Activated CD8-positive, alpha-beta T cell treated with anti-CD3 and anti-CD28 coated beads, Interleukin-2, amount 10 ng/mL, durations not matched to agents 7 days and 5 days (primary cell): ENCODE results near the gene FXYD5. TPM values are rescaled to one million over a fixed set of nuclear protein-coding genes. Genes with fewer than 3 reads are reported as not detected.

Source experiments
- ATAC-seq: fragments of 150-1000 bp; cut with Tn5 transposase; one replicate; pipeline ENCODE4 v1.10.0; 2021; ENCODE audit warnings: moderate library complexity
- CTCF ChIA-PET: fragments of 350-600 bp; sonication (Branson Sonifier 250); formaldehyde crosslinking; loops from one replicate; lab custom pipeline; 2021; ENCODE audit warnings: antibody characterized with exemption; lab: Charles Lee
- POLR2A ChIA-PET: fragments of 350-600 bp; sonication (Branson Sonifier 250); formaldehyde crosslinking; loops from one replicate; lab custom pipeline; 2021; ENCODE audit warnings: antibody characterized with exemption; lab: Charles Lee
- DNase-seq: peaks from one replicate; pipeline ENCODE4 v3.0.0-alpha.2; 2020
- H3K27ac Mint-ChIP-seq: one replicate; pipeline ENCODE4 v1.8.0; 2021; ENCODE audit warnings: mild to moderate bottlenecking, mixed read lengths
- H3K27me3 Mint-ChIP-seq: one replicate; pipeline ENCODE4 v1.8.0; 2021; ENCODE audit warnings: low read depth, mixed read lengths
- H3K36me3 Mint-ChIP-seq: one replicate; pipeline ENCODE4 v1.8.0; 2021; ENCODE audit warnings: low read depth, mixed read lengths
- H3K4me1 Mint-ChIP-seq: one replicate; pipeline ENCODE4 v1.8.0; 2021; ENCODE audit warnings: low read depth, mixed read lengths
- H3K4me3 Mint-ChIP-seq: one replicate; pipeline ENCODE4 v1.8.0; 2021; ENCODE audit warnings: mild to moderate bottlenecking, mixed read lengths
- H3K9me3 Mint-ChIP-seq: one replicate; pipeline ENCODE4 v1.8.0; 2022; ENCODE audit warnings: mixed read lengths; ENCODE audit not compliant: insufficient read depth
- total RNA-seq, 2 experiments: library from RNA; stranded (reverse); gene quantifications; one replicate each; pipeline ENCODE4 v1.2.3, GENCODE V29; 2021

The FXYD5 gene
- total RNA-seq, 2 experiments from 2014 or later, result 338 to 384 TPM

GRCh38 chr19:35161434-35161743 lies 6.9 kb downstream of the FXYD5 start:
- ATAC-seq (no peak), DNase-seq (no peak)
- H3K27me3 Mint-ChIP-seq, result no peaks in the 10 kb centered on the region
- H3K27ac Mint-ChIP-seq, result peak overlapping the region; percentile 19
- no peak overlapping the region for H3K4me3 Mint-ChIP-seq
- peaks cover 24% of the 10 kb centered on the region for H3K9me3 Mint-ChIP-seq
- H3K4me1 Mint-ChIP-seq, result peaks cover 44% of the 10 kb centered on the region
- ChIA-PET CTCF (interaction anchor here (0.9 to 1.2 kb wide), 2 partner anchors 11 to 20 kb away, joined by 3 to 4 read pairs; no protein-coding TSS in a partner anchor), POLR2A (interaction anchor here (0.9 to 1.2 kb wide), 3 partner anchors 9 to 42 kb away, joined by 3 read pairs; no protein-coding TSS in a partner anchor)
- H3K36me3 Mint-ChIP-seq, result peaks cover 99% of the 10 kb centered on the region

- DNase-seq (no peak), ATAC-seq (no peak)
- Mint-ChIP-seq H3K36me3 (peaks cover 99% of the 10 kb centered on the region), H3K4me1 (peaks cover 45% of the 10 kb centered on the region), H3K27ac (no peak overlapping the region), H3K9me3 (peaks cover 24% of the 10 kb centered on the region), H3K27me3 (no peaks in the 10 kb centered on the region), H3K4me3 (no peak overlapping the region)
- POLR2A ChIA-PET, result interaction anchor here (1.6 kb wide), 1 partner anchor 8 kb away, joined by 5 read pairs; the partner anchor contains the start of gene FXYD5
- CTCF ChIA-PET, result interaction anchor here (1.0 to 1.2 kb wide), 2 partner anchors 9 to 21 kb away, joined by 4 to 5 read pairs; partner anchors contain the start of gene FXYD5
Measured at GRCh38 chr19:35162471-35163326, 8.2 kb downstream of the FXYD5 start.

- no peaks in the 10 kb centered on the region for H3K27me3 Mint-ChIP-seq
- POLR2A ChIA-PET, result no interaction called here
- no peak for ATAC-seq
- H3K9me3 Mint-ChIP-seq, result peaks cover 24% of the 10 kb centered on the region
- no peak for DNase-seq
- H3K4me3 Mint-ChIP-seq, result no peak overlapping the region
- CTCF ChIA-PET, result no interaction called here
- H3K36me3 Mint-ChIP-seq, result peaks cover 97% of the 10 kb centered on the region
- peaks cover 42% of the 10 kb centered on the region for H3K4me1 Mint-ChIP-seq
- H3K27ac Mint-ChIP-seq, result no peak overlapping the region
Measured at GRCh38 chr19:35164418-35164817, 9.9 kb downstream of the FXYD5 start.

- ChIA-PET CTCF (no interaction called here), POLR2A (interaction anchor here (3.0 kb wide), 1 partner anchor 11 kb away, joined by 18 read pairs; the partner anchor contains the start of gene FXYD5)
- DNase-seq (no peak), ATAC-seq (no peak)
- Mint-ChIP-seq H3K9me3 (peaks cover 24% of the 10 kb centered on the region), H3K27ac (peak overlapping the region; percentile 16), H3K36me3 (peaks cover 98% of the 10 kb centered on the region), H3K4me1 (peaks cover 42% of the 10 kb centered on the region), H3K27me3 (no peaks in the 10 kb centered on the region), H3K4me3 (no peak overlapping the region)
Measured at GRCh38 chr19:35165200-35166058, 10.9 kb downstream of the FXYD5 start.

- ChIA-PET CTCF (interaction anchor here (1.0 kb wide), 2 partner anchors 45 to 98 kb away, joined by 3 to 5 read pairs; no protein-coding TSS in a partner anchor), POLR2A (interaction anchor here (1.0 to 3.0 kb wide), 5 partner anchors 12 to 47 kb away, joined by 3 to 18 read pairs (median 3); partner anchors contain the start of gene FXYD5)
- ATAC-seq (no peak), DNase-seq (no peak)
- peaks cover 92% of the 10 kb centered on the region for H3K36me3 Mint-ChIP-seq
- no peaks in the 10 kb centered on the region for H3K27me3 Mint-ChIP-seq
- H3K27ac Mint-ChIP-seq, result peak overlapping the region; percentile 89
- H3K4me1 Mint-ChIP-seq, result peaks cover 48% of the 10 kb centered on the region
- H3K4me3 Mint-ChIP-seq, result peak overlapping the region; percentile 10
- H3K9me3 Mint-ChIP-seq, result peaks cover 21% of the 10 kb centered on the region
Measured at GRCh38 chr19:35166100-35167063, 11.8 kb downstream of the FXYD5 start.

- no peaks in the 10 kb centered on the region for H3K27me3 Mint-ChIP-seq
- peaks cover 90% of the 10 kb centered on the region for H3K36me3 Mint-ChIP-seq
- H3K4me1 Mint-ChIP-seq, result peaks cover 55% of the 10 kb centered on the region
- H3K27ac Mint-ChIP-seq, result peak overlapping the region; percentile 89
- peak overlapping the region; percentile 25 for H3K4me3 Mint-ChIP-seq
- DNase-seq (no peak), ATAC-seq (peak; percentile 47)
- ChIA-PET CTCF (interaction anchor here (0.7 to 1.9 kb wide), 5 partner anchors 26 to 97 kb away, joined by 3 to 4 read pairs (median 4); partner anchors contain the start of gene LGI4), POLR2A (interaction anchor here (0.7 to 3.0 kb wide), 9 partner anchors 8 to 228 kb away, joined by 3 to 18 read pairs (median 3); partner anchors contain the start of genes FXYD5 and USF2)
- peaks cover 14% of the 10 kb centered on the region for H3K9me3 Mint-ChIP-seq
Measured at GRCh38 chr19:35167251-35168119, 12.9 kb downstream of the FXYD5 start.

GRCh38 chr19:35168196-35168595 lies 13.7 kb downstream of the FXYD5 start:
- no peak overlapping the region for H3K4me3 Mint-ChIP-seq
- peaks cover 90% of the 10 kb centered on the region for H3K36me3 Mint-ChIP-seq
- peak overlapping the region; percentile 89 for H3K27ac Mint-ChIP-seq
- peaks cover 18% of the 10 kb centered on the region for H3K9me3 Mint-ChIP-seq
- ATAC-seq (no peak), DNase-seq (no peak)
- peaks cover 57% of the 10 kb centered on the region for H3K4me1 Mint-ChIP-seq
- CTCF ChIA-PET, result interaction anchor here (0.7 to 1.9 kb wide), 4 partner anchors 27 to 57 kb away, joined by 3 to 4 read pairs (median 4); partner anchors contain the start of gene LGI4
- POLR2A ChIA-PET, result interaction anchor here (0.7 to 3.0 kb wide), 7 partner anchors 9 to 228 kb away, joined by 3 to 18 read pairs (median 5); partner anchors contain the start of genes FXYD5 and USF2
- H3K27me3 Mint-ChIP-seq, result no peaks in the 10 kb centered on the region

GRCh38 chr19:35169221-35169995 lies 14.9 kb downstream of the FXYD5 start:
- Mint-ChIP-seq H3K27me3 (no peaks in the 10 kb centered on the region), H3K36me3 (peaks cover 87% of the 10 kb centered on the region), H3K27ac (peak overlapping the region; percentile 75), H3K4me3 (no peak overlapping the region), H3K4me1 (peaks cover 58% of the 10 kb centered on the region), H3K9me3 (peaks cover 10% of the 10 kb centered on the region)
- CTCF ChIA-PET, result interaction anchor here (1.4 kb wide), 2 partner anchors 47 to 48 kb away, joined by 3 to 4 read pairs; no protein-coding TSS in a partner anchor
- DNase-seq (no peak), ATAC-seq (no peak)
- POLR2A ChIA-PET, result interaction anchor here (1.2 to 1.9 kb wide), 3 partner anchors 8 to 12 kb away, joined by 3 to 6 read pairs (median 4); no protein-coding TSS in a partner anchor

- Mint-ChIP-seq H3K36me3 (peaks cover 76% of the 10 kb centered on the region), H3K27me3 (no peaks in the 10 kb centered on the region), H3K4me3 (no peak overlapping the region), H3K27ac (peak overlapping the region; percentile 49), H3K9me3 (peaks cover 7% of the 10 kb centered on the region), H3K4me1 (peaks cover 57% of the 10 kb centered on the region)
- ChIA-PET POLR2A (interaction anchor here (1.2 to 1.9 kb wide), 4 partner anchors 9 to 36 kb away, joined by 3 to 6 read pairs (median 4); no protein-coding TSS in a partner anchor), CTCF (interaction anchor here (1.4 kb wide), 2 partner anchors 45 to 47 kb away, joined by 3 to 4 read pairs; no protein-coding TSS in a partner anchor)
- ATAC-seq (no peak), DNase-seq (no peak)
Measured at GRCh38 chr19:35170359-35171061, 16.0 kb downstream of the FXYD5 start.
